Loucy (cell line): ENCODE results near the gene PDE8A.

Experiments used
- CTCF ChIP-seq: fragments of 200-600 bp; sonication (generic); conservative IDR thresholded peaks from 2 replicates; pipeline ENCODE4 v1.5.1; 2014; ENCODE audit warnings: mild to moderate bottlenecking, antibody characterized with exemption, low read length
- EZH2phosphoT487 ChIP-seq: fragments of 200-600 bp; IDR thresholded peaks from 2 replicates; pipeline ENCODE4 v1.6.1; 2018; ENCODE audit warnings: antibody characterized with exemption, mild to moderate bottlenecking, moderate library complexity, borderline replicate concordance

- TF ChIP-seq EZH2phosphoT487: no peak
- TF ChIP-seq CTCF: no peak
These were observed 9.5 kb downstream of the PDE8A start for GRCh38 chr15:84991014-84991712.
